Measurements from ENCODE around the gene PRKRA. TPM values are rescaled to one million over a fixed set of nuclear protein-coding genes. Genes with fewer than 3 reads are reported as not detected.

Gene PRKRA
- total and polyA plus RNA-seq, 9 of the 15 experiments (the other 6 are each of a cell fraction or from before 2014, with no cell fraction given), result 14.1 to 78.1 (median 52.3) TPM

DNA sequence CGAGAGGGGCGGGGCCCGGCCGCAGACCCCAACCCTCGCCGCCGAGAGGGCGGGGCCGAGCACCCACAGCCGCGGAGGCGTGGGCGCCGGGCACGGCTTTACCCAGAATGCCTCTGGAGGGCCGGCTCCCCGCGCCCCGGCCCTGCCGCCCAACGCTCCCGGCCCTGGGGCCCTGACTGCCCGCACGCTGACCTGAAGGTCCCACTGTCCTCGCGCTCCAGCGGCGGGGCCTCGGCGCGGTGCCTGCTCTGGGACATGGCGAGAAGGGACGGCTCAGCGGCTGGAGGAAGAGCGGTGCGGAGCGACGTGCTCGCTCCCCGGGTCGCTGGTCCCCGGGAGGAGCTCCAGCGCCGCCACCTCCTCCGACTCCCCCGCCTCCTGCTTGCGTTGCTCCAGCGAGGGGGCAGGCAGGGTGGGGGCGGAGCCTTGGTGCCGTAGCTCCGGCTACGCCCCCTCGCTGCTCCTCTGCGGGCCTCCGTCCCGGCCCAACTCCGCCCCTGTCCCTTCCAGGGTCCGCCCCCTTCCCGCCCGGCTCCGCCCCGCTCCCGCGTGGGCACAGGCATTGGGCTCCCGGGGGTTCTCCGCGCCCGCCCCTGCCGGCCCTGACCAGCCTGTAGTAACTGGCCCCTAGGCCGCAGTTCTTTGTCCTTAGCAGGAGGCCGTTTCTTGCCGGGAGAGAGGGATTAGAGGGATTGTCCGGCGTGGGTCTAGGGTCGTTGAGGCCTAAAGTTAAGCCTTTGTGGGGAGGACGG, at the start of gene PRKRA, which contains the start of gene PJVK (continued):
- TF ChIP-seq JUND (IDR thresholded peaks at IDR 0.05; ENCODE audit: borderline replicate concordance, low read depth, low read length) (peak; percentile 50; the same call in 1 of the 2 replicates), JUND (tag; IDR thresholded peaks at IDR 0.05; ENCODE audit: borderline replicate concordance, low read depth, low read length) (no peak), FOXP1 (CRISPR knock-in tag; IDR thresholded peaks at IDR 0.05) (0 out of 2 replicates have a peak, but pooled peaks have one; percentile 20), KDM2B (CRISPR knock-in tag; IDR thresholded peaks at IDR 0.05) (peak; percentile 93; the same call in 1 of the 2 replicates), NRF1 (conservative IDR thresholded peaks at IDR 0.05 in 1 of 2, IDR thresholded peaks at IDR 0.05 in 1 of 2) (peak; percentile 80 to 85), ASH1L (IDR thresholded peaks at IDR 0.05; ENCODE audit: borderline replicate concordance, low read depth, partially characterized antibody) (no peak), KDM5B (IDR thresholded peaks at IDR 0.05; ENCODE audit: insufficient replicate concordance, low read depth, low read length) (peak; percentile 88), POLR3G (IDR thresholded peaks at IDR 0.05; ENCODE audit: extremely low read depth, insufficient read length, insufficient replicate concordance) (no peak), ARID1B (IDR thresholded peaks at IDR 0.05) (peak; percentile 49; the same call in 1 of the 2 replicates), ZNF584 (CRISPR knock-in tag; IDR thresholded peaks at IDR 0.05; ENCODE audit: low read depth) (0 out of 2 replicates have a peak, but pooled peaks have one; percentile 46), PYGO2 (tag; IDR thresholded peaks at IDR 0.05) (no peak), FOXK2 (conservative IDR thresholded peaks at IDR 0.05 in 1 of 2, IDR thresholded peaks at IDR 0.05 in 1 of 2; ENCODE audit: low read depth in 2 of 2) (peak in 1 of 2 experiments; percentile 44; a peak in 2 of 4 replicates), DPF2 (IDR thresholded peaks at IDR 0.05) (peak; percentile 43), GTF2E2 (tag; IDR thresholded peaks at IDR 0.05) (peak; percentile 89), SLC30A9 (CRISPR knock-in tag; IDR thresholded peaks at IDR 0.05) (no peak), PHF20 (IDR thresholded peaks at IDR 0.05; ENCODE audit: partially characterized antibody) (peak; percentile 73), MEF2A (IDR thresholded peaks at IDR 0.05; ENCODE audit: control insufficient read depth, low read depth, low read length) (no peak), POLR2B (IDR thresholded peaks at IDR 0.05; ENCODE audit: low read depth, partially characterized antibody) (peak; percentile 92), KLF10 (CRISPR knock-in tag; IDR thresholded peaks at IDR 0.05) (no peak), THRAP3 (IDR thresholded peaks at IDR 0.05; ENCODE audit: borderline replicate concordance) (no peak)
- TF ChIP-seq, protein P1, sequence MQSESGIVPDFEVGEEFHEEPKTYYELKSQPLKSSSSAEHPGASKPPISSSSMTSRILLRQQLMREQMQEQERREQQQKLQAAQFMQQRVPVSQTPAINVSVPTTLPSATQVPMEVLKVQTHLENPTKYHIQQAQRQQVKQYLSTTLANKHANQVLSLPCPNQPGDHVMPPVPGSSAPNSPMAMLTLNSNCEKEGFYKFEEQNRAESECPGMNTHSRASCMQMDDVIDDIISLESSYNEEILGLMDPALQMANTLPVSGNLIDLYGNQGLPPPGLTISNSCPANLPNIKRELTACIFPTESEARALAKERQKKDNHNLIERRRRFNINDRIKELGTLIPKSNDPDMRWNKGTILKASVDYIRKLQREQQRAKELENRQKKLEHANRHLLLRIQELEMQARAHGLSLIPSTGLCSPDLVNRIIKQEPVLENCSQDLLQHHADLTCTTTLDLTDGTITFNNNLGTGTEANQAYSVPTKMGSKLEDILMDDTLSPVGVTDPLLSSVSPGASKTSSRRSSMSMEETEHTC (IDR thresholded peaks at IDR 0.05), result no peak
- TF ChIP-seq, protein P2, sequence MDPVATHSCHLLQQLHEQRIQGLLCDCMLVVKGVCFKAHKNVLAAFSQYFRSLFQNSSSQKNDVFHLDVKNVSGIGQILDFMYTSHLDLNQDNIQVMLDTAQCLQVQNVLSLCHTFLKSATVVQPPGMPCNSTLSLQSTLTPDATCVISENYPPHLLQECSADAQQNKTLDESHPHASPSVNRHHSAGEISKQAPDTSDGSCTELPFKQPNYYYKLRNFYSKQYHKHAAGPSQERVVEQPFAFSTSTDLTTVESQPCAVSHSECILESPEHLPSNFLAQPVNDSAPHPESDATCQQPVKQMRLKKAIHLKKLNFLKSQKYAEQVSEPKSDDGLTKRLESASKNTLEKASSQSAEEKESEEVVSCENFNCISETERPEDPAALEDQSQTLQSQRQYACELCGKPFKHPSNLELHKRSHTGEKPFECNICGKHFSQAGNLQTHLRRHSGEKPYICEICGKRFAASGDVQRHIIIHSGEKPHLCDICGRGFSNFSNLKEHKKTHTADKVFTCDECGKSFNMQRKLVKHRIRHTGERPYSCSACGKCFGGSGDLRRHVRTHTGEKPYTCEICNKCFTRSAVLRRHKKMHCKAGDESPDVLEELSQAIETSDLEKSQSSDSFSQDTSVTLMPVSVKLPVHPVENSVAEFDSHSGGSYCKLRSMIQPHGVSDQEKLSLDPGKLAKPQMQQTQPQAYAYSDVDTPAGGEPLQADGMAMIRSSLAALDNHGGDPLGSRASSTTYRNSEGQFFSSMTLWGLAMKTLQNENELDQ (CRISPR knock-in tag; IDR thresholded peaks at IDR 0.05; ENCODE audit: borderline replicate concordance), result 0 out of 2 replicates have a peak, but pooled peaks have one; percentile 59
- TF ChIP-seq, protein P3, sequence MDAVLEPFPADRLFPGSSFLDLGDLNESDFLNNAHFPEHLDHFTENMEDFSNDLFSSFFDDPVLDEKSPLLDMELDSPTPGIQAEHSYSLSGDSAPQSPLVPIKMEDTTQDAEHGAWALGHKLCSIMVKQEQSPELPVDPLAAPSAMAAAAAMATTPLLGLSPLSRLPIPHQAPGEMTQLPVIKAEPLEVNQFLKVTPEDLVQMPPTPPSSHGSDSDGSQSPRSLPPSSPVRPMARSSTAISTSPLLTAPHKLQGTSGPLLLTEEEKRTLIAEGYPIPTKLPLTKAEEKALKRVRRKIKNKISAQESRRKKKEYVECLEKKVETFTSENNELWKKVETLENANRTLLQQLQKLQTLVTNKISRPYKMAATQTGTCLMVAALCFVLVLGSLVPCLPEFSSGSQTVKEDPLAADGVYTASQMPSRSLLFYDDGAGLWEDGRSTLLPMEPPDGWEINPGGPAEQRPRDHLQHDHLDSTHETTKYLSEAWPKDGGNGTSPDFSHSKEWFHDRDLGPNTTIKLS (IDR thresholded peaks at IDR 0.05; ENCODE audit: borderline replicate concordance, low read depth), result peak; percentile 79

All from K562 (cell line).